Prostate gland (tissue), 2 donors: ENCODE results near the gene TBC1D7.

Experiments used
- POLR2A ChIP-seq: fragments of 450-650 bp; IDR thresholded peaks from one replicate; pipeline ENCODE4 v1.6.1; 2016; ENCODE audit warnings: antibody characterized with exemption, mild to moderate bottlenecking
- POLR2AphosphoS5 ChIP-seq: sonication (generic); formaldehyde crosslinking; IDR thresholded peaks from one replicate; pipeline ENCODE4 v1.6.1; 2017; ENCODE audit warnings: antibody characterized with exemption
- TF ChIP-seq, protein P1 (sequence below), 4 experiments: fragments of 200-600 bp in 2 of 4; fragments of 450-650 bp in 2 of 4; sonication (generic) in 2 of 4; IDR thresholded peaks; 1 replicate in 3 of 4; 2 replicates in 1 of 4; pipeline ENCODE4 v1.5.1; 2016 to 2019; ENCODE audit warnings: antibody characterized with exemption in 4 of 4, mild to moderate bottlenecking in 2 of 4, moderate library complexity in 2 of 4

GRCh38 chr6:13319891-13320564 lies 8.3 kb downstream of the TBC1D7 start:
- TF ChIP-seq, protein P1, sequence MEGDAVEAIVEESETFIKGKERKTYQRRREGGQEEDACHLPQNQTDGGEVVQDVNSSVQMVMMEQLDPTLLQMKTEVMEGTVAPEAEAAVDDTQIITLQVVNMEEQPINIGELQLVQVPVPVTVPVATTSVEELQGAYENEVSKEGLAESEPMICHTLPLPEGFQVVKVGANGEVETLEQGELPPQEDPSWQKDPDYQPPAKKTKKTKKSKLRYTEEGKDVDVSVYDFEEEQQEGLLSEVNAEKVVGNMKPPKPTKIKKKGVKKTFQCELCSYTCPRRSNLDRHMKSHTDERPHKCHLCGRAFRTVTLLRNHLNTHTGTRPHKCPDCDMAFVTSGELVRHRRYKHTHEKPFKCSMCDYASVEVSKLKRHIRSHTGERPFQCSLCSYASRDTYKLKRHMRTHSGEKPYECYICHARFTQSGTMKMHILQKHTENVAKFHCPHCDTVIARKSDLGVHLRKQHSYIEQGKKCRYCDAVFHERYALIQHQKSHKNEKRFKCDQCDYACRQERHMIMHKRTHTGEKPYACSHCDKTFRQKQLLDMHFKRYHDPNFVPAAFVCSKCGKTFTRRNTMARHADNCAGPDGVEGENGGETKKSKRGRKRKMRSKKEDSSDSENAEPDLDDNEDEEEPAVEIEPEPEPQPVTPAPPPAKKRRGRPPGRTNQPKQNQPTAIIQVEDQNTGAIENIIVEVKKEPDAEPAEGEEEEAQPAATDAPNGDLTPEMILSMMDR (IDR thresholded peaks at IDR 0.05) = no peak
- no peak for TF ChIP-seq POLR2AphosphoS5
- TF ChIP-seq POLR2A = no peak
